HG02852 (cell line): ENCODE data around the gene MAPK13.

ENCODE experiments used
- ATAC-seq: cut with Tn5 transposase; IDR thresholded peaks from one replicate; pipeline ENCODE4 v1.9.1; 2021; ENCODE audit warnings: mild to moderate bottlenecking, moderate library complexity; ENCODE audit not compliant: unreplicated experiment

The MAPK13 gene

GRCh38 chr6:36142971-36143838 is 12.9 kb downstream of the MAPK13 start:
- ATAC-seq: no peak

GRCh38 chr6:36145495-36145894 is 15.2 kb downstream of the MAPK13 start:
- ATAC-seq: no peak

- no peak for ATAC-seq
These were observed 17.0 kb downstream of the MAPK13 start for GRCh38 chr6:36147294-36147693.

GRCh38 chr6:36149476-36149875 is 19.2 kb downstream of the MAPK13 start:
- ATAC-seq: no peak

- no peak for ATAC-seq
These were observed 20.0 kb downstream of the MAPK13 start for GRCh38 chr6:36150283-36150682.

- ATAC-seq: no peak
These were observed 24.0 kb downstream of the MAPK13 start for GRCh38 chr6:36154286-36154685.

GRCh38 chr6:36155662-36156061 is 25.3 kb downstream of the MAPK13 start:
- ATAC-seq: no peak

GRCh38 chr6:36160147-36160760 is 29.9 kb downstream of the MAPK13 start:
- ATAC-seq: no peak

- ATAC-seq: peak; percentile 50
These were observed 39.0 kb downstream of the MAPK13 start for GRCh38 chr6:36169023-36170007.

GRCh38 chr6:36170704-36171103 is 40.4 kb downstream of the MAPK13 start:
- ATAC-seq: no peak

GRCh38 chr6:36171573-36171972 is 41.3 kb downstream of the MAPK13 start:
- no peak for ATAC-seq

- ATAC-seq: no peak
These were observed 46.9 kb downstream of the MAPK13 start for GRCh38 chr6:36177166-36177565.

- no peak for ATAC-seq
These were observed 48.2 kb downstream of the MAPK13 start for GRCh38 chr6:36178544-36178943.

- no peak for ATAC-seq
These were observed 49.8 kb downstream of the MAPK13 start for GRCh38 chr6:36180126-36180525.

- no peak for ATAC-seq
These were observed 54.0 kb downstream of the MAPK13 start for GRCh38 chr6:36184311-36184710.

- no peak for ATAC-seq
These were observed 55.9 kb downstream of the MAPK13 start for GRCh38 chr6:36186199-36186598.

GRCh38 chr6:36187446-36187845 is 57.1 kb downstream of the MAPK13 start:
- no peak for ATAC-seq
